Activated CD4-positive, alpha-beta T cell treated with anti-CD3 and anti-CD28 coated beads for 24 hours (primary cell): Measurements from ENCODE around the gene PADI4.

Experiments
- DNase-seq, 2 donors: peaks; one replicate each; pipeline ENCODE4 v3.0.0-alpha.2; 2020; ENCODE audit warnings: low read depth in 2 of 2

Gene PADI4

DNA sequence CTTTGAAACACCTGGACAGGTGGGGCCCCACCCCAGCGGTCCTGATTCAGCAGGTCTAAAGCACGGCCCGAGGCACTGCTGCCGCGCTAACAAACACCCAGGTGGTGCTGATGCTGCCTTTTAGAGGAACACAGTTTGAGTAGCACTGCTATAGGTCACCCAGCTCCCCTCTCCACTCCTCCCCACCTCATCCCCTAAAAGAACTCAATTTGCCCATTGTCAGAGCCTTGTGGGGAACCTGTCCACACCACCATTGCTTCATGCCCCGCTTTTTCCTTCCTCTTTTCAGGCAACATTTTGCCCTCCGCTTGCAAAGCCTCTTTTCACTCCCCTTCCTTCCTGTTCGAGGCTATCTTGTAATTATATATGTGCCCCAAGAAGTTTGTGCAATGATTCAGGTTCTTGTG, 26.2 kb upstream of the PADI4 start:
- no peak for DNase-seq

DNA sequence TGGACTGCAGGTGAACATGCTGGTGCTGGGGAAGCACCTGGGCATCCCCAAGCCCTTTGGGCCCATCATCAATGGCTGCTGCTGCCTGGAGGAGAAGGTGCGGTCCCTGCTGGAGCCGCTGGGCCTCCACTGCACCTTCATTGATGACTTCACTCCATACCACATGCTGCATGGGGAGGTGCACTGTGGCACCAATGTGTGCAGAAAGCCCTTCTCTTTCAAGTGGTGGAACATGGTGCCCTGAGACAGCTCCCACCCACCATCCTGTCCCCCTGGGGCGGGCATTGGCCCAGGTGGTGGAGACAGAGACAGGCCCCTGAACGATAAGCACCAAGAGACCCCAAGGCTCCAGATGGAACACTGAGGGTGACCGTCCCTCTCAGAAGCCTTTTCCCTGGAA, 25.2 kb upstream of the PADI4 start:
- DNase-seq, result no peak

DNA sequence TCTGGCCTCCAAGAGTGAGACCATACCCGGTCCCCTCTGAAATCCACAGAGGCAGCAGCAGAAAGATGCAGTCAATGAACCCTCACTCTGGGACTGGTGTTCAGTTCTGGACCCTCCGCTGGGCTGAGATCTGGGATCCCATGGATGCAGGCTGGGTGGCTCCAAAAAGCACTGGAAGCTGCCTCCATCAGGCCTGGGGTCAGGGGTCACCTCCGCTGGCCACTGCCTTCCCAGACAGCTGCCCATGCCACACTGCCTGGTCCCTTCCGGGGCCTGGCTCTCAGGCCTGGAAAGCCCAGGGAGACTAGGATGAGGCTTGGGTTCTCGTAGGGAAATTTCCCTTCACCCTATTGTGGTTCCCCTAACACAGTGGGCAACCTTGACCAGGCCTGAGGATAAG, 21.4 kb upstream of the PADI4 start:
- DNase-seq, result no peak

DNA sequence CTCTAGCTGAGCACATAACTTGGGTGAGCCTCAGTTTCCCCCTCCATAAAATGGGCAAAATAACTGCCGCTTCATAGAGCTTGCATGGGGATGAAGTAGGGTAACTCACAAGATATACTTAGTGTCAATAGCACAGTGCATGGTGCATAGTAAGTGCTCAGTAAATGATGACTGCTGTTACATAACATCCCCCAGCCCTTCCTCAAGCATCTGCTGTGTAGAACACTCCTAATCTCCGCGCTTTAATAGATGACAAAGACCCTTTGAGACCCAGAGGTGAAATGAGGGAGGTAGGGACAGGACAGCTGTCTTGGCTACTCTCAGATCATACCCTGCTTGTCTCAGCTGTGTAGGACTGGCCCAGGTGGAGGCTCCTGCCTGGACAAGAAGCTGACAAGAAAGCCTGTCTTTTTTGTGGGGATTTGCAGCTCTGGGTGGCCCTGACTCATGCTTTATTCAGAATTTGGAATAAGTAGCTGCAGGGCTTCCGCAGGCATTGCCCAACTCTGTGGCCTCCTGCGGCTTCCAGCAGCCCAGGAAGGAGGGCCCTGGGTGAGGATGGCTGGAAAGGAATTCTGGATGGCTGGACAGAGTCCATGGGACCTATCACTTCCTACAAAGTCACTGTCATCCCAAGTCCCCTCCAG, 20.7 kb upstream of the PADI4 start:
- no peak for DNase-seq

GRCh38 chr1:17289721-17290120, 18.3 kb upstream of the PADI4 start:
- DNase-seq, result no peak

GRCh38 chr1:17290553-17290952, 17.4 kb upstream of the PADI4 start:
- DNase-seq, result no peak

- no peak for DNase-seq
These were observed 15.5 kb upstream of the PADI4 start for GRCh38 chr1:17292299-17293160.

- DNase-seq, result no peak
These were observed 14.1 kb upstream of the PADI4 start for GRCh38 chr1:17293681-17294425.

GRCh38 chr1:17295292-17295691, 12.7 kb upstream of the PADI4 start:
- no peak for DNase-seq

- DNase-seq, result no peak
These were observed 11.9 kb upstream of the PADI4 start for GRCh38 chr1:17296086-17296485.

GRCh38 chr1:17297991-17298390, 10.0 kb upstream of the PADI4 start:
- DNase-seq, result no peak

- DNase-seq, result no peak
These were observed 6.2 kb upstream of the PADI4 start for GRCh38 chr1:17301767-17302166.

- DNase-seq, result no peak
These were observed 3.7 kb upstream of the PADI4 start for GRCh38 chr1:17304151-17304825.

GRCh38 chr1:17304826-17305175, 3.2 kb upstream of the PADI4 start:
- DNase-seq, result no peak

DNA sequence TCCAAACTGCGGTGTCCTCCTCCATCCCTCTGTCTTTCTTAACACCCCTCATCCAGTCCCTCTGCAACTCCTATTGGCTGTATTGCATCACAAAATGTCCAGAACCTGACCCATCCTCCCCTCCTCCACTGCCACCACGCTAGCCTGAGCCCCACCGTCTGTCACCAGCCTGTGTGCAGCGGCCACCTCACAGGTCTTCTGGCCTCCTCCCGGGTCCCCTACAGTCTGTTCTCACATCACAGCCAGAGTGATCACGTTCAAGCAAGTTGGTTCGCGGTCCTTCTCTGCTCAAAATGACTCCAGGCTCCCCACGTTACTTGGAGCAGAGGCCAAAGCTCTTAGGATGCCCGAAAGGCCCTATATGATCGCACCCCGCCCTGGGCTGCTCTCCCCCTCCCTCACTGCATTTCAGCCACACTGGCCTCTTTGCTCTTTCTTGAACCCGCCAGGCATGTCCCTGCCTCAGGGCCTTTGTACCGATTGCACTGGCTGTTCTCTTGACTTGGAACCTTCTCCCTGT, 2.4 kb upstream of the PADI4 start:
- DNase-seq, result no peak

GRCh38 chr1:17306407-17306806, 1.6 kb upstream of the PADI4 start:
- no peak for DNase-seq

- no peak for DNase-seq
These were observed 1.1 kb upstream of the PADI4 start for GRCh38 chr1:17306921-17307320.

DNA sequence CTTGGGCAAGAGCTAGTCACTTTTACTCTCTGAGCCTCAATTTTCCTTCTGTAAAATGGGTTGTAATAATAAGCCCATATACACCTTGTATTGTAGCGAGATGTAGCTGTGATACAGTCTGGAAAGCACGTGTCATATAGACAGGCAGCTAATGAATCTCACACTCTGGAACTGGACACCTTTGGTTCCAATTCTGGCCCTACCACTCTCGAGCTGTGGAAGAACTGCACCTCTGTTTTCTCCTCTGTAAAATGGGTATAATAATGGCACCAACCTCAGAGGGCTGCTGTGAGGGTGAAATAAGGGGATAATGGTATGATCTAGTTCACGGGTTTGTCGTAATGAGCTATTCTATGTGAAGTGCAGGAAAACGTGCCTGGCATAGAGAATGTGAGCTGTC, 668 bp upstream of the PADI4 start:
- no peak for DNase-seq

DNA sequence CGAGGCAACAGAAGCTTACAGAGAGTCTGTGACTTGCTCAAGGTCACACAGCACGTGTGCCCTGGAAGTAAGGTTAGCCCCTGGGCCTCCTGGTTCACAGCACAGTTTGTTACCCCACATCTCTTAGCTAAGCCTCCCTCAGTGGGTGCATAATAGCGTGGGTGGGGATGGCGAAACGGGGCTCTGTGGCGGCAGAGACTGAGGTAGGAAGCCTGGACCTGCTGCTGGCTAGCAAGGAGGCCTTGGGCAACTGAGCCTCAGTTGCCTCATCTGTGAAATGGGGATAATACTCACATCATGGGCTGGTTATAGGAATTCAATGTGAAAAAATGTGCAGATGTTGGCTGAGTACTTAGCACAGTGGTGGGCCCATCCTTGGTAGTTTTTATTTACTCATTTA, 596 bp downstream of the PADI4 start:
- DNase-seq, result no peak

DNA sequence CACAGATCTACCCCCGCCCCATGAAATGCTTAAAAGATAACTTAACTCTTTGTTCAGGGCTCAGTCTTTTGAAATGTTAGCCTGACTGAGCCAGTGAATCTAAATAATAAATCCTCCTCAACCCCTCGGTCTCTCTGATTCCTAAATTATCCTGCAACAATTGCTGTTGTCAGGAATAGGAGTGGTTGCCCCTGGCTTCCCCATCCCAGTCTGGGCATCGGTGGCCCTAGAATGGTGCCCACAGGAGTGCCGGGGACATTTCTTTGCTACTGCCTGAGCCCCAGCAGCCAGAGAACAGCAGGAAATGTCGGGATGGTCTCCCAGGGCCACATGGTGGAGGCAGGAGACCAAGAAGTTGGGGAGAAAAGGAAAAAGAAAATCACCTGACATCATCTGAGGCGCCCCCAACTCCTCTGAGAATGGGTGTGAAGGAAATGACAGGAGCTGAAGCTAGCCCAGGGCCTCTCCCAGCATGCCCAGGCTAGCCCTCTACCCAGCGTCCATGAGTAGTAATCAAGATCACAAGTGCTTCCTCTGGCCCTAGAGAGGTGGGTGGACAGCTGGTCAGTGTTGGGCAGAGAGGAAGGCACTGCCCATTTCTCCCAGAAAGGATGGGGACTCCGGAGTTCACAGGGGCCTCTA, 1.6 kb downstream of the PADI4 start:
- DNase-seq, result no peak

GRCh38 chr1:17310068-17310640, 2.2 kb downstream of the PADI4 start:
- DNase-seq, result no peak
